NT2/D1 (cell line): Measurements from ENCODE around the gene QKI.

Source experiments
- YY1 ChIP-seq: IDR thresholded peaks from 2 replicates; pipeline ENCODE4 v1.6.1; 2011; ENCODE audit not compliant: insufficient read length, insufficient read depth
- ZNF274 ChIP-seq: IDR thresholded peaks from 2 replicates; pipeline ENCODE4 v1.6.1; 2011; ENCODE audit warnings: mild to moderate bottlenecking, low read depth, low read length

DNA sequence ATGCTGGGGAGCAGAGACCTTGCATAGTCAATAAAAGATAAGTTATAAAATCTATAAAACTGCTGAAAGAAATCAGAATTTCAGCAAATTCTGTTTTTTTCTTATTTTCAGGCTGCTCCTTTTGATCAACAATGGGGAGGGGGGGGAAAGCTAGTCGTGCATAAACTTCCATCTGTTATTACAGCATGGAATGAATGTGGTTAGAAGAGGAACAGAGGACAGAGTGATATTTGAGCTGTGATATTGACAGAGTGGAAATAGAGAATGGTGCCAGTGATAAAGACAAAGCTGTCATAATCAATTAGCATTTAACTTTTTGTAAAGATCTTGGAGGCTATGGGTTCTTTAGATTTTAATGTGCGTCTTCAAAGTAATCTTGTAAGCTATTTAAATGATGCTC, 43.4 kb upstream of the QKI start:
- TF ChIP-seq YY1 (no peak), ZNF274 (no peak)
